Retinal pigment epithelial cell (primary cell): Measurements from ENCODE around the gene S100PBP.
A peak's percentile ranks its signal among the peaks of the same experiment; 100 is the strongest.

Source experiments
- DNase-seq: peaks from one replicate; pipeline ENCODE4 v3.0.0-alpha.2; 2010; ENCODE audit warnings: low read depth
- H3K4me3 ChIP-seq: 2 replicates; pipeline ENCODE4 v1.5.1; 2011; ENCODE audit warnings: mild to moderate bottlenecking, low read length, control low read depth, moderate library complexity
- TF ChIP-seq, protein P1 (sequence below): conservative IDR thresholded peaks from 2 replicates; pipeline ENCODE4 v1.5.1; 2011; ENCODE audit warnings: low read depth, low read length, control low read depth, inconsistent platforms

Gene S100PBP

DNA sequence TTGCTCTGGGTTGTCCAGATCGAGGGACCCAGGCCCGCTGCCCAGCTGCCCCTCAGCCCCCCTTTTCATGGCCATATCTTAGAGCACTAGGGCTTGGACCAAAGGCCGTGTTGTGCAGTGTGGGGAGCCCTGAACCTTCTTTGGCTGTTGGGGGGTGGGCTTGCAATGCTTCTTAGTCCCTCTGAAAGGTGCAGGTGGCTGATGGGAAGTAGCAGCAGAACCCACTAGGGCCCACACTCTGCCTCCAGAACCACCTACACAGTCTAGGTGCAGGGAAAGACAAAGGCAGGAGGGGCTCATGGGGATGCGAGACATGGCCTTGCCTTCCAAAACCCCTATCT is 66.5 kb downstream of the S100PBP start:
- H3K4me3 ChIP-seq: no peak overlapping the region
- TF ChIP-seq, protein P1, sequence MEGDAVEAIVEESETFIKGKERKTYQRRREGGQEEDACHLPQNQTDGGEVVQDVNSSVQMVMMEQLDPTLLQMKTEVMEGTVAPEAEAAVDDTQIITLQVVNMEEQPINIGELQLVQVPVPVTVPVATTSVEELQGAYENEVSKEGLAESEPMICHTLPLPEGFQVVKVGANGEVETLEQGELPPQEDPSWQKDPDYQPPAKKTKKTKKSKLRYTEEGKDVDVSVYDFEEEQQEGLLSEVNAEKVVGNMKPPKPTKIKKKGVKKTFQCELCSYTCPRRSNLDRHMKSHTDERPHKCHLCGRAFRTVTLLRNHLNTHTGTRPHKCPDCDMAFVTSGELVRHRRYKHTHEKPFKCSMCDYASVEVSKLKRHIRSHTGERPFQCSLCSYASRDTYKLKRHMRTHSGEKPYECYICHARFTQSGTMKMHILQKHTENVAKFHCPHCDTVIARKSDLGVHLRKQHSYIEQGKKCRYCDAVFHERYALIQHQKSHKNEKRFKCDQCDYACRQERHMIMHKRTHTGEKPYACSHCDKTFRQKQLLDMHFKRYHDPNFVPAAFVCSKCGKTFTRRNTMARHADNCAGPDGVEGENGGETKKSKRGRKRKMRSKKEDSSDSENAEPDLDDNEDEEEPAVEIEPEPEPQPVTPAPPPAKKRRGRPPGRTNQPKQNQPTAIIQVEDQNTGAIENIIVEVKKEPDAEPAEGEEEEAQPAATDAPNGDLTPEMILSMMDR: no peak
- DNase-seq: no peak

DNA sequence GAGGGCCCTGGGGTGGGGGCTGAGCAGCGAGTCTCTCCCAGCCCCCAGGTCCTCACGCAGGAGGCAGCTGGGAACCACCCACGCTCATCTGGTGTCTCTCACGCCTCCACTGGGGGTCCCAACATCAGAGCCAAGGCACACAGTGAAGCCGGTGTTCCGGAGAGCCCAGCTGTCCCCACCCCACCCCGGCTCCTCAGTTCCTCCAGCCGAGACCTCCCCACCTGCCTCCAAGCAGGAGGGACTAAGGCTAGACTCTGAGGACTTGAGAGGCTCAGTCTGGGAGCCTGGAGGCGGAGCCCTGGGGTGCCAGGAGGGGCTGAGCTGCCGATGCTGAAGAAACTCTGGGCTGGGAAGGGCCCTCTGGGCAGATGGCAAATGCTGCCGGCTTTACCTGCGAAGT is 67.3 kb downstream of the S100PBP start:
- TF ChIP-seq, protein P1: no peak
- H3K4me3 ChIP-seq: no peak overlapping the region
- no peak for DNase-seq

DNA sequence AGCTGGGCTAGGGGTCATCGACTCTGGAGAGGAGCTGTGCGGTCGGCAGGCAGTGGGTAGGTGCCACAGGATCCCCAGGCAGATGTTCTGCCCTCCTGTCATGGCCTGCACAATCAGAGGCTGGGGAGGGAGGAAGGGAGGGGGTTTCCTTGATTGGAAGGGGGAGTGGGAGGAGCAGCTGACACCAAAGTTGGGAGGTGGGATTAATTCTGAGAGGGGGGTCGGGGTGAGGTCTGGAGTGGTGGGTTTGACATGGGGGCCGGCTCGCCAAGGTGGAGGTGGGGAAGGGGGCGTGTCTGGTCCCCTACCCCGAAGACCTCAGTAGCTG is 68.2 kb downstream of the S100PBP start:
- H3K4me3 ChIP-seq: no peak overlapping the region
- TF ChIP-seq, protein P1: no peak
- no peak for DNase-seq

DNA sequence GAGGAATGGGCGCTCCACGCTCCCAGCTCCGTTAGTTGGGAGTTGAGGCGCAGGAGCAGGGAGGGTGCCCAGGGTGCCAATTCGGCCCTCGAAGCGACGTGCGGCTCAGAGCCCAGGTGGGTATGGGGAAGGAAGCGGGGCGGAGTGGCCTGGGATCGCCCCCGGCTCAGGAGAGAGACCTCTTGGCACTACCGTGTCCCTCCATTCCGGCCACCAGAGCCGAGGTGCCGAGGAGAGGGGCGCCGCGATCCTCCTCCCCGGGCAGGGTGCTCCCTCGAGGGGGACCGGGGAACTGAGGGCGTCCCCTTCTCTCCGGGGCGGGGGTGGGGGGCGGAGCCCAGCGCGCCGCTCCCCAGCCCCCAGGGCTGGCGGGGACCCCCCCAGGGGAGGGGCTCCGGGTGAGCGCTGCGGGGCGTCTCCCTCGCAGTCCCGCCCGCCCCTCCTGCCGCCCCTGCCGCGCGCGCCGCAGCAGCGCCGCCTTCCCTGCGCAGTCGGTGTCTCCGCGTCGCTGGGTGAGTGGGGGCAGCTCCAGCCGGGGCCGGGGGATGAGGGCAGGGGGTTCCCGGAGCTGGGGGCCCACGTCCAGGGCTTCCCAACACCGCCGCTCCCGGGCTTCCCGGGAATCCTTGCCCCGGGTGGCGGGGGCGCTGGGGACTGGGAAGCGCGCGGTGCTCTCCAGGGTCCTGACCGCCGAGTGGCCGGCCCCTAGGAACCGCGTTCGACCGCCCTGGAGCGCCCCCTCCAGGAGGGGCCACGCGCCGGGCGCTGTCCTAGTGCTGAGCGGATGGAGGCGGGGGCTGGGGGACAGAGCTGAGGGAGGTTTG is 68.8 kb downstream of the S100PBP start, which contains the start of gene HPCA:
TSS of gene HPCA (plus strand) at position 488 of the 824 bp plus-strand sequence. CDS start 2,408 bp downstream, outside the sequence.
- H3K4me3 ChIP-seq: no peak within 1 kb of the TSS

DNA sequence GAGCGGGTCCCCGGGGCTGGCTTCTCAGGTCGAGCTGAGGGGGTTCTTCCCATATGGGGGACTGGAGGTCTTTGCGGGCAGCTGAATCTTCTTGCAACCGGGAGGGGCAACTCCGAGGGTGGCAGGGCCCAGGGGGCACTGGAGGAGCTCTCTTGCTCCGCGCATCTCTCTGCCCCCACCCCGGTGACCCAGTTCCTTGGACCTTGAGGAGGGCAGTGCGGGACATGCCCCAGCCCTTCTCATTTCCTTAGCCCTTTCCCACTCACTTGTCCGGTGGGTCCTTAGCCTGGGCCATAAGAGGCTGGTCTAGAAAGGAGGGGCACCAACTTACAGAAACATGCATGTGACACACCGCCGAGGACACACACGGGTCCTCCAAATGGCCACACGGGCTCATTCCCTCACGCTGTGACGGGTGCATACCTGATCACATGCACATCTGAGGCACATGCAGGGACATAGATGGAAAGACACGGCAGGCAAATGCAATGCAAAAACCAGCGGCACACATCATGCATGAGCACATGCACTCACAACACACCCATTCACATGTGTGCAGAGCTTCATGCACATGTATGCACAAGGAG is 69.5 kb downstream of the S100PBP start:
- TF ChIP-seq, protein P1: no peak
- H3K4me3 ChIP-seq: no peak overlapping the region
- DNase-seq: no peak

More for the DNA sequence above, 68.8 kb downstream of the S100PBP start, which contains the start of gene HPCA:
- TF ChIP-seq, protein P1: peak; percentile 83
- no peak for DNase-seq

DNA sequence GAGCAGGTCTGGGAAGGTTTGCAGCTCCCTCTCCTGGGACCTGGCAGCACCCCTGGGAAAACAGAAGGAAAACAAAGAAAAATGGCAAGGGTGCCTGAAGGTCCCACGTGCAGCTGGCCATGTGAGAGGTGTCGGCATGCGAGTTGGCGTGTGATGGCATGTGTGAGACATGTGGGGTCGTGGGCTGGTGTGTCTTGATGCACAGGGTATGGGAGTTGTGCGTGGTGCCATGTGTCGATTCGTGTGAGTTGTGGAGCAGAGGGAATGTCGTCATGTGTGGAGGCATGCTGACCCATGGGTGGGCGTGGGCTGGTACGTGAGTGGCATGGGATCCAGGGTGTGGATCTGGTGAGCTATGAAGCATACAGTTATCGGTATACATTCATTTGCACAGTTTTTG is 70.2 kb downstream of the S100PBP start:
- no peak for DNase-seq
- no peak overlapping the region for H3K4me3 ChIP-seq
- TF ChIP-seq, protein P1: no peak

DNA sequence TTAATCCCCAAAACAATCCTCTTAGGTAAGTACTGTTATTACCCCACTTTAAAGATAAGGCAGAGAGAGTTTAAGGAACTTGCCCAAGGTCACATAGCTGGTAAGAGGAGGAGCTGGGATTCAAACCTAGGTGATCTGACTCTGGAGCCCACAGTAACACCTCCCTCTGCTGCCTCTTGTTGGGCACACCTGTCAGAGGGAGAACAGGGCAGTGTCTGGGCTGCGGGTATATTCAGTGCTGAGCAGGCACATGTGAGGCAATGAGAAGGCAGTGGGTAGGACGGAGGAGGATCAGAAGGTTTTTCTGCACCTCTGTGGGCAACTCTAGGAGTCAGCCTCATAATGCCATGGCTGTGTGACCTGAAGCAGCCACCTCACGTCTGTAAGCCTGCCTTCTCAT is 70.7 kb downstream of the S100PBP start:
- TF ChIP-seq, protein P1: no peak
- H3K4me3 ChIP-seq: no peak overlapping the region
- DNase-seq: no peak
